HEK293T (cell line): ENCODE measurements around the gene PKNOX2.

Source experiments
- CTCF ChIA-PET: fragments of 350-600 bp; formaldehyde crosslinking; extraction: SDS; loops from one replicate; lab custom pipeline; 2021; ENCODE audit warnings: antibody characterized with exemption, inconsistent platforms; lab: Yijun Ruan, JAX
- POLR2A ChIA-PET: fragments of 350-600 bp; formaldehyde crosslinking; extraction: SDS; loops from one replicate; lab custom pipeline; 2020; ENCODE audit warnings: antibody characterized with exemption, inconsistent platforms; lab: Yijun Ruan, JAX
- DNase-seq: peaks from one replicate; pipeline ENCODE4 v3.0.0; 2012; ENCODE audit warnings: mixed read lengths; ENCODE audit errors: extremely low spot score
- ARNT ChIP-seq: fragments of 450-650 bp; IDR thresholded peaks from 2 replicates; pipeline ENCODE4 v1.6.1; 2017; ENCODE audit warnings: mild to moderate bottlenecking
- BHLHE40 ChIP-seq: fragments of 450-650 bp; IDR thresholded peaks from 2 replicates; pipeline ENCODE4 v1.6.1; 2016; ENCODE audit warnings: mild to moderate bottlenecking, moderate library complexity, borderline replicate concordance
- CTBP1 ChIP-seq: fragments of 450-650 bp; IDR thresholded peaks from 2 replicates; pipeline ENCODE4 v1.6.1; 2016; ENCODE audit warnings: borderline replicate concordance
- ELF4 ChIP-seq: fragments of 450-650 bp; IDR thresholded peaks from 2 replicates; pipeline ENCODE4 v1.6.1; 2017; ENCODE audit warnings: antibody characterized with exemption
- FOXA1 ChIP-seq: fragments of 450-650 bp; IDR thresholded peaks from 2 replicates; pipeline ENCODE4 v1.6.1; 2016; ENCODE audit warnings: mild to moderate bottlenecking
- FOXK2 ChIP-seq: fragments of 450-650 bp; IDR thresholded peaks from 2 replicates; pipeline ENCODE4 v1.6.1; 2016; ENCODE audit warnings: mild to moderate bottlenecking
- FOXM1 ChIP-seq: fragments of 450-650 bp; IDR thresholded peaks from 2 replicates; pipeline ENCODE4 v1.6.1; 2017; ENCODE audit warnings: mild to moderate bottlenecking, borderline replicate concordance
- HDGF ChIP-seq: fragments of 450-650 bp; IDR thresholded peaks from 2 replicates; pipeline ENCODE4 v1.6.1; 2017; ENCODE audit warnings: antibody characterized with exemption, borderline replicate concordance
- L3MBTL2 ChIP-seq: fragments of 450-650 bp; conservative IDR thresholded peaks from 2 replicates; pipeline ENCODE4 v1.6.1; 2016; ENCODE audit warnings: mild to moderate bottlenecking
- LEF1 ChIP-seq: fragments of 450-650 bp; IDR thresholded peaks from 2 replicates; pipeline ENCODE4 v1.6.1; 2017; ENCODE audit warnings: mild to moderate bottlenecking, borderline replicate concordance
- NFRKB ChIP-seq: fragments of 450-650 bp; IDR thresholded peaks from 2 replicates; pipeline ENCODE4 v1.6.1; 2016; ENCODE audit warnings: mild to moderate bottlenecking, moderate library complexity
- SP1 ChIP-seq: fragments of 450-650 bp; IDR thresholded peaks from 2 replicates; pipeline ENCODE4 v1.6.1; 2017
- SUZ12 ChIP-seq: fragments of 450-650 bp; IDR thresholded peaks from 2 replicates; pipeline ENCODE4 v1.6.1; 2016; ENCODE audit warnings: mild to moderate bottlenecking
- TARDBP ChIP-seq: fragments of 450-650 bp; IDR thresholded peaks from 2 replicates; pipeline ENCODE4 v1.6.1; 2016
- ZNF384 ChIP-seq: fragments of 450-650 bp; IDR thresholded peaks from 2 replicates; pipeline ENCODE4 v1.6.1; 2016
- TF ChIP-seq, protein P1 (sequence below): fragments of 450-650 bp; IDR thresholded peaks from 2 replicates; pipeline ENCODE4 v1.6.1; 2016

Gene PKNOX2

DNA sequence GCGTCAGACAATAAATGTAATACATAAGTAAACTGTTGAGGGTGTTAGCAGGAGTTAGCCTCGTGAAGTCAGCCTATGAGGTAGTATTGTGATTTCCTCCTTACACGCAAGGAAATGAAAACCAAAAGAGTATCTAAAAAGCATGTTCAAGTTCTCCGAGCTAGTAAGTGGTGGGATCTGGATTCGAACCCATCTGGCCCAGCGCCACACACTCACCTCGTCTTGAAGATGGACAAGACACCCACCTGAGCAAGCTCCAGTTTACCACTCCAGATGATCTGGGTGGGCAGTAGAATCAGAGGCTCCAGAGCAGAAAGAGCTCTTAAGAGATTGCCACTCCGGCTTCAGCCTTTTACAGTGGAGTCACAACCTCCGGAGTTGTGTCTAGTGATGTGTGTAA, 140.3 kb downstream of the PKNOX2 start:
- TF ChIP-seq ARNT (no peak), HDGF (no peak), FOXK2 (no peak), TARDBP (no peak), L3MBTL2 (no peak), FOXA1 (no peak), SP1 (no peak), LEF1 (no peak), BHLHE40 (no peak), ELF4 (no peak), ZNF384 (no peak)
- TF ChIP-seq, protein P1, sequence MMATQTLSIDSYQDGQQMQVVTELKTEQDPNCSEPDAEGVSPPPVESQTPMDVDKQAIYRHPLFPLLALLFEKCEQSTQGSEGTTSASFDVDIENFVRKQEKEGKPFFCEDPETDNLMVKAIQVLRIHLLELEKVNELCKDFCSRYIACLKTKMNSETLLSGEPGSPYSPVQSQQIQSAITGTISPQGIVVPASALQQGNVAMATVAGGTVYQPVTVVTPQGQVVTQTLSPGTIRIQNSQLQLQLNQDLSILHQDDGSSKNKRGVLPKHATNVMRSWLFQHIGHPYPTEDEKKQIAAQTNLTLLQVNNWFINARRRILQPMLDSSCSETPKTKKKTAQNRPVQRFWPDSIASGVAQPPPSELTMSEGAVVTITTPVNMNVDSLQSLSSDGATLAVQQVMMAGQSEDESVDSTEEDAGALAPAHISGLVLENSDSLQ = no peak
- POLR2A ChIA-PET = no interaction called here
- CTCF ChIA-PET = no interaction called here
- no peak for DNase-seq

DNA sequence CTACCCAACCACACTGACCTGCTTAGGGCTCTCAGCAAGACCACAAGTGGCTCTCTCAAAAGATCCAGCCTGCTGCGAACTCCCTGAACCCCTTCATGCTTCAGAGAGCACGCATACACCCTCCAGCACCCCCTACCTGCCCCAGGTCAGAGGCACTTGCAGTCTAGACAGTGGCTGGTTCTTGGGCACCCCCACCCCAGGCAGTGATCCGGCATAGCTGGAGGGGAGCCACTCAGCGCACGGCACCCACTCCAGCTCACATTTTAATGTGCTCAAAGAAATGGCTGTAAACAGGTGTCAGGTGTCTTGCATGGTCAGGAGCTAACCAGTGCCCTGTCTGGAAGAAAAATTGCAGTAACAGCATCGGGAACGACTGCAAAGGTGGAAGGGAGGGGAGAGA, 140.8 kb downstream of the PKNOX2 start:
- POLR2A ChIA-PET = no interaction called here
- CTCF ChIA-PET = interaction anchor here (0.6 kb wide), 1 partner anchor 188 kb away, joined by 3 read pairs; no protein-coding TSS in a partner anchor
- TF ChIP-seq ARNT = no peak
- TF ChIP-seq FOXK2 = no peak
- TF ChIP-seq NFRKB = no peak
- no peak for TF ChIP-seq ELF4
- no peak for TF ChIP-seq L3MBTL2
- no peak for TF ChIP-seq BHLHE40
- TF ChIP-seq SUZ12 = no peak
- no peak for TF ChIP-seq SP1
- no peak for TF ChIP-seq HDGF
- TF ChIP-seq FOXA1 = no peak
- no peak for TF ChIP-seq LEF1
- no peak for TF ChIP-seq FOXM1
- no peak for TF ChIP-seq ZNF384
- TF ChIP-seq, protein P1 = no peak
- TF ChIP-seq CTBP1 = no peak
- TF ChIP-seq TARDBP = no peak
- no peak for DNase-seq

DNA sequence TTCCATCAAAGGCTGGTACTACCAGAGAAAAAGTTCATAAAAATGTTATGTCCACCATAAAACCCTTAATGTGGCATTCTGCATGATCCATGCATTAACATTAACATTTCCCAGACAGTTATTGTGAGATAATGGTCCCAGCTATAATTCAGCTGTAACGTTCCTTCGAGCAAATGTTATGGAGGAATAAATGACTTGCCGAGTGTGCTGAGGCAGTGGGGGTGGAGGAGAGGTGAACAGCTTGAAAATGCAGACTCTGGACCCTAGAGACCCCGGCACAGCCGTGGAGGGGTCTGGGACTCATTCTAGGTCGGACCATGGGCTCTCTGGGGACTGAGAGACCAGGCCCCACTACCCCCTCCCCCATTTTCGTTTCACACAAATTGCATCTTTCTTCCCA, 141.9 kb downstream of the PKNOX2 start:
- no peak for TF ChIP-seq L3MBTL2
- TF ChIP-seq, protein P1 = no peak
- no peak for TF ChIP-seq SUZ12
- no peak for TF ChIP-seq LEF1
- no peak for TF ChIP-seq NFRKB
- no peak for TF ChIP-seq ZNF384
- TF ChIP-seq FOXK2 = no peak
- TF ChIP-seq SP1 = no peak
- no peak for TF ChIP-seq HDGF
- no peak for TF ChIP-seq FOXM1
- TF ChIP-seq CTBP1 = no peak
- no peak for TF ChIP-seq TARDBP
- no peak for TF ChIP-seq ARNT
- TF ChIP-seq ELF4 = no peak
- no peak for TF ChIP-seq BHLHE40
- no peak for TF ChIP-seq FOXA1
- no peak for DNase-seq
- ChIA-PET POLR2A (no interaction called here), CTCF (no interaction called here)

DNA sequence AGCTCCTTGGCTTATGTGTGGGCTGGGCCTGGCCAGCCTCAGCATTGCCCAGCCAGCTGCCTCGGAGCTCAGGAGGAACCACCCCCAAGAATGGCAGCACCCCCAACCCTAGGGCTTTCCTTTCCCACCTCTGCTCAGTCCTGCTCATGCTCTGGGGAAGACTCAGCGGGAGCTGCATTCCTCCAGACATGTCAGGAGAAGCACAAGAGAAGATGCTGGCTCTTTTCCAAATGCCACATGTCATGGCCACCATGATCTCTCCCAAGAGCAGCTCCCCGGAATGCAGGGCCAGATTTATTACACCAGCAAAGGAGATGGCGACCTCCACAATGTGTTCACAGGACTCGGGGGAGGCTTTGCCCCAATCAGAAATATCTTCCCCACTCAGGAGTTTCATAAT, 143.7 kb downstream of the PKNOX2 start:
- no peak for TF ChIP-seq ELF4
- TF ChIP-seq ZNF384 = no peak
- no peak for TF ChIP-seq NFRKB
- no peak for TF ChIP-seq BHLHE40
- TF ChIP-seq TARDBP = no peak
- no peak for TF ChIP-seq LEF1
- no peak for TF ChIP-seq L3MBTL2
- DNase-seq = no peak
- ChIA-PET CTCF (no interaction called here), POLR2A (no interaction called here)

DNA sequence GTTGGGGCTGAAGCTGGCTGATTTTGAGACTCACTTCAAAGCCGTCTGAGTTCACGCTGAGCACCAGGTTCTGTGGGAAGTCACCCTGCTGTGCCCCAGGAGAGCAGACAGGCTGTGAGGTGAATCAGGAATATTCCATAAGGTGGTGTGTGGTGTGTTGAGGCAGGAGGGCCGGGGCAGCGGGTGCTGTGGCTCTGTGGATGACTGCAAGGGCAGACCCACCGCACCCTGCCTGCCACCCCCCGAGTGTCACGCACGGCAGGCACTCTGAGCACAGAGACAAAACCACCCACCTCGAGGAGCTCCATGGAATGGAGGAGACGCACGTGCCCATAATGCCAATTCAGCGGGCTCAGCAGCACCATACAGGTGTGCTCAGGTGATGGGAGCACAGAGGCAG, 147.8 kb downstream of the PKNOX2 start:
- ChIA-PET POLR2A (no interaction called here), CTCF (no interaction called here)
- DNase-seq = no peak
- TF ChIP-seq FOXA1 (no peak), FOXK2 (no peak), ARNT (no peak), NFRKB (no peak), CTBP1 (no peak), HDGF (no peak), BHLHE40 (no peak), LEF1 (no peak), SUZ12 (no peak), L3MBTL2 (no peak), FOXM1 (no peak), ZNF384 (no peak), SP1 (no peak), TARDBP (no peak), ELF4 (no peak)
- TF ChIP-seq, protein P1 = no peak

DNA sequence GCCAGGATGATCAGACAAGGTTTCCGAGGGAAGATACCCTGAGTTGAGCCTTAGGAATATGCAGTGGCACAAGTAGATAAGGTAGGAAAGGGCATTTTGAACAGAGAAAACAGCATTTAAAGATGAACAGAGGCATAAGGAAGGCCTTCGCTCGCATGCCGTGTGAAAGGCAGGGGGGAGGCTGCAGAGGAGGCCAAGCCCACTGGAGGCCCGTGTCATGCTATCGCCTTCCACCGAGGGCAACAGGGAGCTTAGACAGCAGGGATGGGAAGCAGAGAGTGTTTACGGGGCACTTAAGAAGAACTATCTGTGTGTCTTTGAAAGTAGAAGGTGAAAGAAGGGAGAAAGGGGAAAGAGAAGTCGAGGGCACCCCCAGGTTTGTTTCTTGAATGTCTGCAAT, 148.3 kb downstream of the PKNOX2 start:
- CTCF ChIA-PET = no interaction called here

More for the DNA sequence above, 148.3 kb downstream of the PKNOX2 start:
- POLR2A ChIA-PET = no interaction called here
- no peak for TF ChIP-seq ZNF384
- no peak for TF ChIP-seq FOXA1
- no peak for TF ChIP-seq FOXM1
- no peak for TF ChIP-seq ELF4
- no peak for TF ChIP-seq CTBP1
- TF ChIP-seq SUZ12 = no peak
- no peak for TF ChIP-seq NFRKB
- TF ChIP-seq FOXK2 = no peak
- TF ChIP-seq SP1 = no peak
- no peak for TF ChIP-seq BHLHE40
- no peak for TF ChIP-seq TARDBP
- TF ChIP-seq HDGF = no peak
- no peak for TF ChIP-seq LEF1
- no peak for TF ChIP-seq ARNT
- TF ChIP-seq, protein P1 = no peak
- no peak for TF ChIP-seq L3MBTL2
- DNase-seq = no peak
